ENCODE results near the gene PDE1A. TPM values are rescaled to one million over a fixed set of nuclear protein-coding genes. Genes with fewer than 3 reads are reported as not detected.

PDE1A gene
- total RNA-seq, 6 experiments from 2014 or later: 0.58 to 2.2 (median 1.4) TPM

GRCh38 chr2:182266909-182267308, 159.9 kb downstream of the PDE1A start:
- Histone ChIP-seq H3K27me3 (no peaks in the 10 kb centered on the region), H3K4me1 (no peaks in the 10 kb centered on the region), H3K36me3 (no peaks in the 10 kb centered on the region), H3K9me3 (no peaks in the 10 kb centered on the region), H3K27ac (no peak overlapping the region), H3K4me3 (no peak overlapping the region)
- TF ChIP-seq CTCF (IDR thresholded peaks at IDR 0.05): no peak
- no peak for TF ChIP-seq POLR2A (IDR thresholded peaks at IDR 0.05)
- ATAC-seq (no peak), DNase-seq (no peak)
- intact Hi-C loops (cut with DNase I): no loop called here

GRCh38 chr2:182265718-182266117, 161.1 kb downstream of the PDE1A start:
- ATAC-seq: no peak
- DNase-seq: no peak
- H3K27me3 ChIP-seq: no peaks in the 10 kb centered on the region
- no peaks in the 10 kb centered on the region for H3K4me1 ChIP-seq
- H3K27ac ChIP-seq: no peak overlapping the region
- H3K4me3 ChIP-seq: no peak overlapping the region
- 46% methylated on average over 3 of the region's 3 CpGs for WGBS (ENCODE audit: insufficient coverage, low coverage, low lambda C conversion rate, missing lambda C conversion rate)
- intact Hi-C loops (cut with DNase I): no loop called here
- TF ChIP-seq CTCF (IDR thresholded peaks at IDR 0.05) (no peak), POLR2A (IDR thresholded peaks at IDR 0.05) (no peak)
- no peaks in the 10 kb centered on the region for H3K9me3 ChIP-seq
- H3K36me3 ChIP-seq: no peaks in the 10 kb centered on the region

GRCh38 chr2:182261860-182262387, 164.9 kb downstream of the PDE1A start:
- no peak for TF ChIP-seq CTCF (IDR thresholded peaks at IDR 0.05)
- TF ChIP-seq POLR2A (IDR thresholded peaks at IDR 0.05): no peak
- intact Hi-C loops (cut with DNase I): no loop called here
- 49% methylated on average over 3 of the region's 3 CpGs for WGBS (ENCODE audit: insufficient coverage, low coverage, low lambda C conversion rate, missing lambda C conversion rate)

GRCh38 chr2:182259629-182260150, 167.1 kb downstream of the PDE1A start:
- no peaks in the 10 kb centered on the region for H3K4me1 ChIP-seq
- 37% methylated on average over 4 of the region's 4 CpGs for WGBS (ENCODE audit: insufficient coverage, low coverage, low lambda C conversion rate, missing lambda C conversion rate)
- no peak for ATAC-seq
- no peaks in the 10 kb centered on the region for H3K36me3 ChIP-seq
- H3K9me3 ChIP-seq: no peaks in the 10 kb centered on the region
- H3K27me3 ChIP-seq: no peaks in the 10 kb centered on the region
- TF ChIP-seq POLR2A (IDR thresholded peaks at IDR 0.05) (no peak), CTCF (IDR thresholded peaks at IDR 0.05) (no peak)
- no peak overlapping the region for H3K4me3 ChIP-seq
- no peak for DNase-seq
- intact Hi-C loops (cut with DNase I): no loop called here
- no peak overlapping the region for H3K27ac ChIP-seq

More at GRCh38 chr2:182261860-182262387, 164.9 kb downstream of the PDE1A start:
- H3K9me3 ChIP-seq: no peaks in the 10 kb centered on the region
- H3K27ac ChIP-seq: no peak overlapping the region
- no peaks in the 10 kb centered on the region for H3K36me3 ChIP-seq
- DNase-seq (no peak), ATAC-seq (no peak)
- no peak overlapping the region for H3K4me3 ChIP-seq
- no peaks in the 10 kb centered on the region for H3K27me3 ChIP-seq
- H3K4me1 ChIP-seq: no peaks in the 10 kb centered on the region

- no peak for ATAC-seq
- H3K9me3 ChIP-seq: no peaks in the 10 kb centered on the region
- no peak overlapping the region for H3K27ac ChIP-seq
- no peaks in the 10 kb centered on the region for H3K4me1 ChIP-seq
- no peak overlapping the region for H3K4me3 ChIP-seq
- H3K36me3 ChIP-seq: no peaks in the 10 kb centered on the region
- no peak for DNase-seq
- WGBS (ENCODE audit: insufficient coverage, low coverage, low lambda C conversion rate, missing lambda C conversion rate): 21% methylated on average over 2 of the region's 2 CpGs
- H3K27me3 ChIP-seq: no peaks in the 10 kb centered on the region
- intact Hi-C loops (cut with DNase I): no loop called here
- TF ChIP-seq CTCF (IDR thresholded peaks at IDR 0.05) (no peak), POLR2A (IDR thresholded peaks at IDR 0.05) (no peak)
These were observed 174.3 kb downstream of the PDE1A start for GRCh38 chr2:182252534-182252933.

All from right lobe of liver (tissue), 6 donors.